AG04450 (cell line): Measurements from ENCODE around the gene GIN1. TPM values are rescaled to one million over a fixed set of nuclear protein-coding genes. Genes with fewer than 3 reads are reported as not detected.
"Not testable (repeated sequence)": the region's sequence is repeated elsewhere in the genome, so short reads cannot be mapped to it uniquely, and the experiment has no call there.

Experiments used
- CTCF ChIA-PET: fragments of 300-600, 350-600 bp; formaldehyde crosslinking; extraction: SDS; loops from one replicate; lab custom pipeline; 2022; ENCODE audit warnings: antibody characterized with exemption, inconsistent platforms; lab: Charles Lee
- POLR2A ChIA-PET: fragments of 350-600 bp; formaldehyde crosslinking; extraction: SDS; loops from one replicate; lab custom pipeline; 2021; ENCODE audit warnings: antibody characterized with exemption, inconsistent platforms; lab: Yijun Ruan, JAX
- DNase-seq: peaks from one replicate; pipeline ENCODE4 v3.0.0-alpha.2; 2011; ENCODE audit warnings: low read depth, low spot score
- H3K27ac ChIP-seq: one replicate; pipeline ENCODE4 v1.5.1; 2012; ENCODE audit warnings: low read depth, low read length, control low read depth
- H3K27me3 ChIP-seq: one replicate; pipeline ENCODE4 v1.6.0; 2012; ENCODE audit warnings: low read length; ENCODE audit not compliant: control insufficient read depth, insufficient read depth
- H3K4me3 ChIP-seq: 2 replicates; pipeline ENCODE4 v1.5.1; 2011; ENCODE audit warnings: mild to moderate bottlenecking, low read depth, low read length, control low read depth
- H3K9me3 ChIP-seq: 2 replicates; pipeline ENCODE4 v1.5.1; 2012; ENCODE audit warnings: low read length; ENCODE audit not compliant: control insufficient read depth, insufficient read depth
- CTCF ChIP-seq: IDR thresholded peaks from 2 replicates; pipeline ENCODE4 v1.5.1; 2011; ENCODE audit warnings: low read depth, low read length, control low read depth, inconsistent platforms
- polyA plus RNA-seq: library from polyadenylated mRNA; depleted of rRNA; stranded (reverse); fragments of >200 nt; gene quantifications from 2 replicates; pipeline ENCODE4 v1.2.3, GENCODE V29; 2011

Gene GIN1
- polyA plus RNA-seq, 1 experiment = 7.7 TPM

- no peaks in the 10 kb centered on the region for H3K27me3 ChIP-seq
- ChIA-PET CTCF (interaction anchor here (1.4 to 1.6 kb wide), 2 partner anchors 330 to 560 kb away, joined by 4 to 5 read pairs; no protein-coding TSS in a partner anchor), POLR2A (no interaction called here)
- no peak for DNase-seq
- peaks cover 5% of the 10 kb centered on the region; the same call in 1 of the 2 replicates for H3K9me3 ChIP-seq
- no peak for TF ChIP-seq CTCF
- no peak overlapping the region for H3K27ac ChIP-seq
- H3K4me3 ChIP-seq = no peak overlapping the region
These were observed 25.3 kb upstream of the GIN1 start for GRCh38 chr5:103145196-103145595.

GRCh38 chr5:103142132-103142531, 22.2 kb upstream of the GIN1 start:
- H3K27me3 ChIP-seq, DNase-seq, POLR2A ChIA-PET, H3K9me3 ChIP-seq, H3K27ac ChIP-seq, CTCF ChIA-PET, H3K4me3 ChIP-seq: not testable (repeated sequence)

GRCh38 chr5:103139264-103139865, 19.4 kb upstream of the GIN1 start:
- TF ChIP-seq CTCF = peak; percentile 94
- Histone ChIP-seq H3K27ac (no peak overlapping the region), H3K9me3 (peaks cover 5% of the 10 kb centered on the region; the same call in 1 of the 2 replicates), H3K4me3 (no peak overlapping the region), H3K27me3 (no peaks in the 10 kb centered on the region)
- ChIA-PET CTCF (interaction anchor here (0.6 to 3.7 kb wide), 42 partner anchors 8 to 602 kb away, joined by 3 to 42 read pairs (median 4); partner anchors contain the start of genes GIN1 and PPIP5K2), POLR2A (no interaction called here)
- DNase-seq = peak; percentile 38

DNA sequence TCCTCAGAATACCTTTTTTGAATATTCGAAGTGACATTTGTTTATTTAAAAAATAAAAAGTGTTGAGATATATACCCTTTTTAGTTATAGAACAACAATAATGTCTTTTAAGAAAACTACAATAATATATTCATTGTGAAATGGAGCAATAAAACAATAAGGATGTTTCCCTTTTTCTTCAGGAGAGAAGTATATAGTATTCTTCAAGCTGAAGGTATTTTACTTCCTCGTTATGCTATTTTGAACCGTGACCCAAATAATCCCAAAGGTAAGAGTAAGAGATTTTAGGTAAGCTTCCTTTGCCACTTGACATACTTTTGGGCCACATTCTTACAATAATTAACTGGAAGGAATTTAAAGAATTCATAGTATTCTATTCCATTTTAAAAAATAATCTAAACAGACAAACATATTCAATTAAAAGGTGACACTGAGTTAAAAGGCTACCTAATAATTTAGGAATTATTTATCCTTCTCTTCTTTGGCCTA, 18.3 kb upstream of the GIN1 start:
- no peak for DNase-seq
- CTCF ChIA-PET = interaction anchor here (0.7 to 3.7 kb wide), 18 partner anchors 10 to 601 kb away, joined by 3 to 42 read pairs (median 8); partner anchors contain the start of genes GIN1 and PPIP5K2

GRCh38 chr5:103135461-103135860, 15.5 kb upstream of the GIN1 start:
- CTCF ChIA-PET = interaction anchor here (0.6 kb wide), 1 partner anchor 600 kb away, joined by 3 read pairs; no protein-coding TSS in a partner anchor
- Histone ChIP-seq H3K9me3 (no peaks in the 10 kb centered on the region; the same call in 1 of the 2 replicates), H3K27ac (no peak overlapping the region), H3K27me3 (no peaks in the 10 kb centered on the region), H3K4me3 (no peak overlapping the region)
- DNase-seq = no peak
- POLR2A ChIA-PET = no interaction called here
- TF ChIP-seq CTCF = no peak

More for the DNA sequence above, 18.3 kb upstream of the GIN1 start:
- peaks cover 5% of the 10 kb centered on the region; the same call in 1 of the 2 replicates for H3K9me3 ChIP-seq
- no peak for TF ChIP-seq CTCF
- POLR2A ChIA-PET = no interaction called here
- no peak overlapping the region for H3K27ac ChIP-seq
- H3K4me3 ChIP-seq = no peak overlapping the region
- H3K27me3 ChIP-seq = no peaks in the 10 kb centered on the region
